Astrocyte of the hippocampus (primary cell): Measurements from ENCODE around the gene ITGA8.
A peak's percentile ranks its signal among the peaks of the same experiment; 100 is the strongest.

Experiments
- DNase-seq: peaks from one replicate; pipeline ENCODE4 v3.0.0; 2011; ENCODE audit warnings: low read depth, low spot score

Gene ITGA8

DNA sequence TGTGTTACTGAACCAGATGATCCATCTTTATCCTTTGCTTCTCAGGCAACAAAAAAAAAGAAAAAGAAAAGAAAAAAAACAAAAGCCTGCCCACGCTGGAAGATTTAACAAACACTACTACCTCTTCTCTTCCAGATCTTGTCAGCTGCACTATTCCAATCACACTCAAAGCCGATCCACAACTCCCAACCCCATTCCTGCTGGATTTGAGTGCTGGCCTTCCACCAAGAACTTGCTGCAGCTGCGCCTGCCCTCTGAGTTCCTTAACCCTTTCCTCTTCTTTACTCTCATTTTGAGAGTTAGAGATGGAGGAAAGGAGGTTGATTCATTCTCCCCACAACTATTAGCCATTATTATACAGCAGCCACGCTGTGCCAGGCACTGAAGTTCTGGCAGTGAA lies 16.0 kb upstream of the ITGA8 start:
- DNase-seq, result no peak

DNA sequence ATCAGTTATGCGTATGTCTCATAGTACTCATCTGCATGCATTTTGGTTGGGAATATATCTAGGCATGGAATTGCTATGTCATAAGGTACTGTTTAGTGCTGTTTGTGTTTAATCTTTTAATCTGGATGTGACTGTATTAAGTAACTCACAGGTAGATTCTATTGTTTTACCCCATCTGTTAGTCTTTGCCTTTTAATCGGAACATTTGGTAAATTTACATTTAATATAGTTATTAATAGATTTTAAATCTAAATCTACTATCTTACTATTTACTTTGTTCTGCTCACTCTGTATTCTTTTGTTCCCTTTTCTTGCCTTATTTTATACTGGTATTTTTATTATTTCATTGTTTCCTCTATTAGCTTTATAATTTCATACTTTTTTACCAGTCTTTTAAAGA lies 10.6 kb upstream of the ITGA8 start:
- DNase-seq, result no peak

DNA sequence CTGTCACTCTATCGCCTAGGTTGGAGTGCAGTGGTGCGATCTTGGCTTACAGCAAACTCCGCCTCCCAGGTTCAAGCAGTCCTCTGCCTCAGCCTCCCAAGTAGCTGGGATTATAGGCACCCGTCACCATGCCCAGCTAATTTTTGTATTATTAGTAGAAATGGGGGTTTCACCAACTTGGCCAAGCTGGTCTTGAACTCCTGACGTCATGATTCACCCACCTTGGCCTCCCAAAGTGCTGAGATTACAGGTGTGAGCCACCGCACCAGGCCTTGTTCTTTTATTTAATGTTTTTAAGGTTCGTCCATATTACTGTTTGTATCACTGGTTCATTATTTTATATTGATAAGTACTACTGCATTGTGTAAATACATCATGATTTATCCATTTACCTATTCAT lies 10.2 kb upstream of the ITGA8 start:
- no peak for DNase-seq

DNA sequence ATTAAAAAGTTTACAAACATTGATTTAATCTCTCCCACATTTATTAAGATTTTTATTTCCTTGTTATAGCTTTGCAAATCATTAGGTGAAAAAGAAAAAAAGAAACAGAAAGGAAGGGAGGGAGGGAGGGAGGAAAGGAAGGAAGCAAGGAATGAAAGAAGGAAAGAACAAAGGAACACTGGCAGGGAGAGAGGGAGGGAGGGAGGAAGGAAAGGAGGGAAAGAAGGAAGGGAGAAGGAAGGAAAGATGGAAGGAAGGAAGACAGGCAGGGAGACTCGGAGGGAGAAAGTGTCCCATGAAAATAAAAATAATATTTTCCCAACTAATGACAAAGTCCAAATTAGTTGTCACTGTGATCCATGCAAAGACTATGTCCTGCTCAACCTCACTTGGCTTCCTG lies 6.3 kb upstream of the ITGA8 start:
- DNase-seq, result no peak

DNA sequence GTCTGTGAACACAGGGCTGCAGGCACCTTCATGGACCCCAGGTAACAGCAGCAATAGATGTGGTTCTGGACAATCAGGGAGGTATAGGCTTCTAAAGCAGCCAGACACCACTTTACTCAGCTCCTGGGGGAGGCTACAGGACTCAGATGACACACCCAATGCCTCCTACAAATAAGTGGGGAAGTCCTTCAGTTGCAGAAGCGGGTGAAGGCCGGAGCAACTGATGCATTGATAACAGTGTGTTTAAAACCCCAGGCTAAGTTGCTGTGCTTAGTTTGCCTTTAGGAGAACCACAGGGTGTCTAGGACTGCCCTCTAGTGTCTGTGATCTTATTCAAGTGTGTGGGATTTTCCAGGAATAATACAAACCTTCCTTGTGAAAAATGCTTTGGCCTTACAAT lies 5.9 kb upstream of the ITGA8 start:
- DNase-seq, result peak; percentile 57

DNA sequence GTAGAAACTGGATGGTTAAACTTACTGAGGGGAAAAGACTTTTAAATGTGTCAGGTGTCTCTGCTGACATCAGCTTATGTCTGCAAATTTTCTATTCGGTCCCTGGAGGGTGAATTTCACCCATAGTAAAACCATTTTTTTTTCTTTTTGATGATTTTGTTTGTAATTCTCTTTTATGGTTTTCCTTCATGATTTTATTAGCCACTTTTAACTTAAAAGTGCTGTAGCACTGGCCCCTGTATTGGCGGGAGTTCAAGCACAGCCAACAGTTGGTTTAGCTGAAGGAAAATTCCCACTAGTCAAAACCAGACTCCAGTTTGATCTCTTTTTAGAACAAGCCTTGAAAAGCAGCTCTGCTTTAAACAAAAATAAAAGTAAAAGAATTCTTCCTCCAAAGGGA lies 5.0 kb upstream of the ITGA8 start:
- no peak for DNase-seq

DNA sequence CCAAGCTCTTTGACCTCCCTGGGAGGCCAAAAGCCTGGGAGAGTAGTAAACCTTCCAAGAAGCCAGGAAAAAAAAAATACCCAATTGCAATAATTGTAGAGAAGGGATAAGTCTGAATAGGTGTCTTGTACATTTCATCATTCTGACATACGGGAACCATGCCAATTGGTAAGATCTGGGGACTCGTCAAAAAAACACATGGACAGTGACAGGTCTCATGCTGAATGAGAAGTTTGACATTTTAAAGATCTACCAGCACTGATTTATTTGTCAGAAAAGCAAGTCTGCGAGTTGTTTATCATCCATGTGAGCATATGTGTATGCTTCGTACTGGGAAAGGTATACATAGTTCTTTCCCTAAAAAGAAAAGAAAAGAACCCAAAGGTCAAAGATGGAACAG lies 4.1 kb upstream of the ITGA8 start:
- DNase-seq, result no peak

DNA sequence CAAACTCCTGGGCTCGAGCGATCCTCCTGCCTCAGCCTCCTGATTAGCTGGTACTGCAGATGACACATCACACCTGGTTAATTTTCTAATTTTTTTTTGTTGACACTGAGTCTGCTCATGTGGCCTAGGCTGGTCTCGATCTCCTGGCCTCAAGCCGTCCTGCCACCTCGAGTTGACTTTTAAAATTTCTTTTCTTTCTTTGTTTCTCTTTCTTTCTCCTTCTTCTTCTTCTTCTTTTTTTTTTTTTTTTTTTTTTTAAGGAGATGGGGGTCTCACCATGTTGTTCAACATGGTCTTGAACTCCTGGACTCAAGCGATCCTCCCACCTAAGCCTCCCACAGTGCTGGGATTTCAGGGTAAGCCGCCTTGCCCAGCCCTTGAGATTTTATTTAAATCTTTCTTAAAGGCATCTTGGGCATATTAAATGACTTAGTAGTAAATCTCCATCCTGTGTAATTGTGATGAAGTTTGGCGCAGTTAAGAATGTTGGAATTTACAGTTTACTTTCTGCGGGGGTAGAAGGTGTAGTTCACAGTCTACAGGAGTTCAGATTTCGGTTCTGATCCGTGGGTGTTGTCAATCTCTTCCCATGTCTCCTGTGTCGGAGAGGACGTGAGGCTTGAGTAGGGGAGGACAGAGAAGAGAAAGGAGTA lies 1.0 kb upstream of the ITGA8 start:
- no peak for DNase-seq

DNA sequence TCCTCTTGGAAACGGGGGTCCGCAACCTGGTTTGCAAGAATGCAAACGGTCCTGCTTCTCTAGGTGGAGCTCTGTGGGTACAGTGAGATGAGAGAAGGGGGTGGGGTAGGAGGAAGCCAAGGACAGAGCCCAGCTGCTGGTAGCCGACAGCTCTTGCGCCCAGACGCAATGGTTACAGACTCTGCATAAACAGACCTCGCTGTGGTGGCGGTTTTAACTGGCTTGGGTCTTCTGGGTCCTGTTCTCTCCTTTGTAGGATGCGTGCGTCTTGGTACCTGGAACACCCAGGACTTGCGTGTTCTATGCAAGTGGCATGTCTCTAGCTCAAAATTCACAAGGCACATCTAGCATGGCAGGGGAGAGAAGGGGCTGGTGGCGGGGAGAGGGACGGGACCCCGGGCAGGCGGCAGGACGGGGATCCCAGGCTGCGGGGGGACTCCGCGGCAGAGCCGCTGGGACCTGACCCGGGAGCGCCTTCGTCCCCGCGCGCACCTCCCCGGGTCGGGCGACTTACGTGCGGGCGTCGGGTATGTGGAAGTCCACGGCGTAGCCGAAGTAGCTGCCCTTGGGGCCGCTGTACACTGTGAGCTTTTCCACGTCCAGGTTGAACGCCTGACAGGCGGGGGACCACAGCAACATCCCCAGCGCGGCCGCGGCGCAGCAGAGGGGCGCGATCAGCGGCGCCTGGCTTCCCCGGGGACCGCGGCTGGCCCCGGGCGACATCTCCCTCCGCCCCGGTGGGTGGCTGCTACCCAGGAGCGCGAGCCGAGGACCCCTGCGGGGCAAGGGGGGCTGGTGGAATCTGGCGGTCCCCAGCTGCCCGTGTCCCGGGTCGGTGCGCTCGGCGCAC lies 448 bp downstream of the ITGA8 start:
- DNase-seq, result peak; percentile 28

DNA sequence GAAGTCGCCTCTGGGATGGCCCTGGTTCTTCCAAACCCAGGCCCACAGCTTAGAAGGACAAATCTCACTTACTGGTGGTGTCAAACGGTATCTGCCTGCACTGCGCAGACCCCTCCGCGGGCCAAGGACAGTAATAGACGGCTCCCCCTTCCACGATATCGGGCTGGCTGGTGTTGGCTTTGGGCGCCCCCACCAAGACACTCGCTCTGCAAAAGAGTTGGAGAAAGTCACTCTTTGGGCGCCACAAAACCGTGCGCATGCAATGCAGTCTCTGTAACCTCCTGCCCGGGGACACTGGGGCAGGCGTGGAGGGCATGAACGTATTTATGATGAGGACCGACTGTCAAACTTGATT lies 1.1 kb downstream of the ITGA8 start:
- no peak for DNase-seq

DNA sequence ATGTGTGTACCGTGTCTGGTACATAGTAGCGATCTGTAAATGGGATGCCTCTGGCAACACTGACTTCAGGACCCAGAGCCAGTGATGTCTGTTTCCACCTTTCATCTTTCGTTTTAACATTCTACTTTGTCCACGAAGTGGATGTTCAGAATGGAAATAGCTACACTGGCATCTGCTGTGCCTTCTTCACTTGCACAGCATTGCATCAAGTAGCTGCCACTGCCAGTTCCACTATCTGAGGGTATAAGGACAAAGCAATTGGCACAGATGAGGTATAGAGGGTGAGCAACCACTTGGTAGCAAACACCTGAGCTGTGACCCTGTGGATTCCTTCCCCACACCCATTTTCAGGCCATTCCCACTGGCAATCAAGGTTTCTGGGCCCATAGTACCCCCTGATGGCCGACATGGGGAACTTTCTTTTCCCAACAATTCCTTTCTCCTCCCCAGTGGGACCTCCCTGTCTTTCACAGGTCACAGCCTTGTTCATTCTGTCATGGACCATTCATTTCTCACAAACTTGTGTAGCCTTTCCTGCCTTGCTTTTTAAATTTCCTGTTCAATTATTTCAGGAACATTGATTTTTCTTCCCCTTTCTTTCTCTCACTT lies 4.0 kb downstream of the ITGA8 start:
- DNase-seq, result peak; percentile 3

DNA sequence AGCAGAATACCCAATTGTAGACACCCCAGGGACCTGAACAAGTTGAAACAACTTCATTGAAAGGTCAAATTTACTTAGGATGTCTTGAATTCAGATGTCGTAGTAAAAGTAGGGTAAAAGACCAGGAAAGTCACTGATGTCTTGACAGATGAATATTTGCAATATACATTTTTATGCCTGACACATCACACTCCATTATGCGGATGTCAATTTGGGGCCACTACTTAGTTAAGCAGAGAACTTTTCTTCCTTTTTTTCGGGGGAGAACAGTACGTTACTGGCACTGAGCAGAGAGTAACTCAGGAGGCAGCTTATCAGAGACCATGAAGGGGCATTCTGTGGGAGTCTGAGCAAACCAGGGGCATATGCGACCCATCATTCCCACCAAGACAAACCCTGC lies 4.9 kb downstream of the ITGA8 start:
- DNase-seq, result no peak

DNA sequence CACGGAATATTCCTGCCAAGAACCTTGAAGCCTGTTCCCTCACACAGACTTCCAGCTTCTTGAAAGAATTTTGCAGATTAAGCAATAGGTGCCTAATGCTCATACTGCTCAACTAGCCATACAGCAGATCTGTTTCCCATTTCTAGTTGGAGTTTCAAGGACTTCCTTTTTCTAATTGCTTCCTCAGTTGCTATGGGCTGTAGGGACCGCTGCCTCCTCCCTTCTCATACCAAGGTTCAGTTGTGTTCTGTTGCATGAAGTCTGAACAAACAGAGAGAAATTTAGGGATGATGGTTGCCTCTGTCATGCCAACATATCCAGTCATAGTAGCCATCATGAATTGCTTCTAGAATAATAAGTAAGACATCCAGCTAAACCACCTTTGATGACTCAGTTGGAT lies 6.8 kb downstream of the ITGA8 start:
- no peak for DNase-seq

DNA sequence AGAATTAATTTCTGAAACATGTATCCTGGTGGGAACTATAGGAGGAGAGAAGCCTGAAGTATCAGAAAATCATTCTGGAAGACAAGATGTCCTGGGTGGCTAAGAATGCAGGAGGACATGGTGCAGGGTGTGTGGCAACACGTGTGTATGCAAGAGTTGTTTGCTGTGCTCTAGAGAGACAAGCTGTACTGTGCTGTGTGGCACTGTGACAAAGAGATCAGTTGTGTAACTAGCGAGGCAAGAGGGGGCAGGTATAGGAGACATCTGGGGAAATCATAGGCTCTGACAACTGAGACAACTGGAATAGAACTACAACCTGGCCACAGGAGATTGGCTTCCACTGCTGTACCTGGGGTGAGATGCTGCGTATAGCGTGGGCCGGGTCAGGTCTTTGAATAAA lies 9.3 kb downstream of the ITGA8 start:
- DNase-seq, result no peak

DNA sequence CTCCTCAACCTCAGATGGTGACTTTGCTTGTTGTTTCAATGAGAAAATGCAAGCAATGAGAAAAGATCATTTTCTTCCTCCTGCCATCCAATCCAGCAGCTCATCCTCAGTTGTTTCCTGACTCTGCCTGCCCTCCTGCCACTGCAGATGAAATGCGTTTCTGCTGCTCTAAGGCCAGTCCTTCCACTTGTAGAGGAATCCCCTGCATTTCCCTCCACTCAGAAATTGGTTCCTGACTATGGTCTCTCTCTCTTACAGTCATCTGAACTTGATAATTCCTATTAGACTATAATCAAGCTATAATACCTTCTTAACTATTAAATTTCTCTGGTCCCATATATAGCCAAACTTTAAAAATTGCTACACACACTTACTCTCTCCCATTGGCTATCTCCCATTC lies 14.4 kb downstream of the ITGA8 start:
- no peak for DNase-seq

DNA sequence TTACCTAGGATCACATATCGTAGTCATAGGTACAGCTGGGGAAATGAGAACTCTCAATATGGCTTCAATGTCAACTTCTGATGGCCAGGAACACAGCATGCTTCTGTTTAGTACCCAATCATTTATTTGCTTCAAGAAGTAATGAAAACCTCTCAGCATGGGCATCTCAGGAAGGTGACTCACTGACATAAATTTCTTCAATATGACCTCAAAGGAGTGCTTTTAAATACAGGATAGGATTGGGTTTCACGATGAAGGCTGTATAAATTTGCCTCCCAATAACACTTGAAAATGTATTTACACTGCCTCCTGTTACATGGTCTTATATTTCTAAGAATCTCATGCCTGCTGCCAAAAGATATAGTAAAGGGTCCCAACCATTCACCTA lies 15.1 kb downstream of the ITGA8 start:
- DNase-seq, result no peak

DNA sequence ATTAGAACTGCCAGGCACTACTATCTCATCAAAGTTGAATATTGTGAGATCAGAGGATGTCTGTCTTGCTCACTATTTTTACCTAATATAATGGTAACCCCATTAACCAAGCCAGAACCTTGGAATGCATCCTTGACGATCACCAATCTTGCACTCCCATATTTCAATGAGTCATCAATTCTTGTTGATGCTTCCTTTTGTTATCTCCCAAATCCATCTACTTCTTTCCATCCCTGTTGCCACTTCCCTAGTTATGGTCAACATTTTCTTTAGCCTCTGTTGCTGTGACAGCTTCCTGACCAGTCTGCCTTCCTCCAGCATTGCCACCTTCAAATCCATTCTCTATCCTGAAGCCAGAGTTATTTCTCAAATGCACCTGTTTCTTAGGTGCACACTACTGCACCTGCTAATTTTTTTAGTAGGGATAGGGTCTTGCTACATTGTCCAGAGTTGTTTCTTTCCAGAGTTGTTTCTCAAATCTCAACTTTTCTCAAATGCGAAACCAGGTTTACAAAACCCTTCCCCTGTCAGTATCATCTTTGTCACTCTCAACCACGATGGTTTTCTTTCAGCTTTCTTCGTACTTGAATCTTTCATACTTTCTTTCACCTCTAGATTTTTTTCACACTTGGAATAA lies 15.7 kb downstream of the ITGA8 start:
- DNase-seq, result no peak

DNA sequence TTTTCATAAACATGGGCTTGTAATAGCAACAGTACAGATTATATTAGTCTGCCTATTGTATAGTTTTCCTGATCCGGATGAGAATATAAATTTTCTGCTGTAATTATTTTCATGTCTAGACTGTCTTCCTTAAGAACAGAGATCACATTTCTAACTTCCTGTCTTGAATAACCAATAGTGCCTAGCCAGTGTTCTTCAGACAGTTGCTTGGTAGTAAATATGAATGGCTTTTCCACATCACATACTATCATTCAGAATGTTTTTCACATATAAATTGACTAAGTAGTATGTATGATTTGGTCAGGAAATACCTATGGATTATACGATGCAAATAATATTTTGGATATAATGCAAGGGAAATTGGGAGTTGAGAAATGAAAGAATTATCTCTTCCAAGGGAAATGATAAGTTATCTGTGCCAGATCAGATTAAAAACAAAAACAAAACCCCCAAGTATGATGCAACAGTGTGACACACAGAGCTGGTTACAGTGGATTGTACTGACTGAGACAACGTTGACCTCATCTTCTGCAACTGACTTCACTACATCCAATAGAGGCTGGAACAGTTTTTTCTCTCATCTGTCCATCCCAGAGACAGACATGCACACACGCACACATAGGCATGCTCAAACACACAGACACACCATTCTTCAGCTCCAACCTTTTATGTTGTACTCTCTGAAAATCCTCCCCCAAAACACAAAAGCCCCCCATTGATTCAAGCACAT lies 16.4 kb downstream of the ITGA8 start:
- DNase-seq, result no peak

DNA sequence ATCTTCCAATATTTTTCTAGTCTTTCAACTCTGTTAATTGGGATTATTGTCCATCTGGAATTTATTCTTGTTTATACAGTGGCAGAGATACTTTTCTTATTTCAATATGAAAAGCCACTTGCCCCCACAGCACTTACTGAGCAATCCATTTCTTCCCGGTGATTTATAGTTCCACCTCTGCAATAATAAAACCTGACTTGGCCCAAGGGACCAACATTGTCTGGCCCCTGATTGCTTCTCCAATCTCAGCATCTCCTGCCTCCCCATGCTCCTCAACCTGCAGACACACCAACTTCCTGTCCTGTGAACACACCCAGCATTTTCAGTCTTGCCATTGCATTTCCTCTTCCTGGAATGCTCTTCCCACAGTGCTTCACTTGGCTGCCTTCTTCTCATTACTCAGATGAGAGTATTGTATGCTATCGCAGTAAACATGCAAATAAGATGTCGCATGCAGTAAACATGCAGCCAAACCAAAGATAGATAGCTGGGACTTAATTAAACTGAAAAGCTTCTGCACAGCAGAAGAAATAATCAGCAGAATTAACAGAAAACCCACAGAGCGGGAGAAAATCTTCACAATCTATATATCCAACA lies 19.5 kb downstream of the ITGA8 start:
- DNase-seq, result no peak

DNA sequence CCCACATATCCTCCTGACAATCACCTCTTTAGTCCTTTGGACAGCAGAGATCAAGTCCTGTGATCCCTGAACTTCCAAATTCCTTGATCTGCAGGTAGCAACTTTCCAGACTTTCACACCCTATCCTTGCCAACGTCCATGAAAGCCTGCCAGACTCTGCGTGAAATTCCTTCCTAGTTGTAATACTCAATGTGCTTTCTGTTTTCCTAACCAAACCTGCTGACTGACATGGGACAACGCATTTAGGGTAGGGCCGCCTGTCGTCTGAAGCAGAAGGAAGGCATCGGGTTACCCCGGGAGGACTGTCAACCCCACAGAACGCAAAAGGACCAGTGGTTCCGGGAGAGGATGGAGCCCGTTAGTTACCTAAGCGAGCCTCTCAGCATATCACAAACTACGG lies 23.9 kb downstream of the ITGA8 start:
- DNase-seq, result no peak

DNA sequence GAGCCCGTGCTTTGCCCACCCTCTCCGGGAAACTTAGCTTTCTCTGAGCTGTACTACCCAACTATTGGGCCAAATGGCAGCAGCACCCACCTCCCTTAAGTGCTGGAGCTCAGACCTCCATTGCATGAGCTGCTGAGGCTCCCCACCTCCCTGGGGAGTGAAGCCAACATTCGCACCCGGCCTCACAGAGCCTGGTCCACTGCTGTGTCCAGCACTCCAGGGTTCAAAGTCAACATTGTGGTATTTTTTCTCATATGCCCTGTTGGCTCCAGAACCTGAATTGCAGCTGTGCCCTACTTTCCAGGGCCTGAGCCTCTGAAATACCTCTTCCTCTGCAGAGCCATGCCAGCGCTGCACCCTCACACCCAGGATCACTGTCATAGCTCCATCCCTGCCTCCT lies 29.7 kb downstream of the ITGA8 start:
- no peak for DNase-seq

DNA sequence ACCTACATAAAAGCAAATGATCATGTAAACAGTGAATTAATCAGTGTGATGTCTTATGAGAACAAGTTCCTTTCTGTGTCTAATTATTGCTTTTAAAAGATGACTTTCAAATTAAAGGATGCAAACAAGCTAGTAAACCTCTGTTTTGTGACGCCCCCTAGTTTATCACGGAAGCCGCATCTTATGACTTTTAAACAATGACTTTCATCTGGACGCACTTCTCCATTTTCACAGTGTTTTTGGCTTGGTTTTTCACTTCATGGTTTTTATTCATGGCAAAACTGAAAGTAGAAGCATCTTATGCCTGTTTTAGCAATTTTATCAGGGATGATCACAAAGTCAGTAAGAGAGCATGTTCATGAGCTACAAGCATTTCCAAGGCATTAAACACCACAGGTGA lies 35.0 kb downstream of the ITGA8 start:
- no peak for DNase-seq
